T-helper 1 cell treated with Interleukin-12 subunit alpha and Interleukin-12 subunit beta and Interleukin-4 antibody, amounts not matched to agents 30 ng/mL and 1 ng/mL, for 36 hours (primary cell): Measurements from ENCODE around the gene ZER1. TPM values are rescaled to one million over a fixed set of nuclear protein-coding genes. Genes with fewer than 3 reads are reported as not detected.

ENCODE experiments used
- intact Hi-C: fragments of 100-400 bp; cut with micrococcal nuclease; formaldehyde crosslinking; loops from one replicate; pipeline ENCODE4 v1.15.1; 2024
- total RNA-seq: library from RNA; stranded (reverse); gene quantifications from 2 replicates; pipeline ENCODE4 v1.2.3, GENCODE V29; 2022

The ZER1 gene
- total RNA-seq, 1 donor from 2014 or later, result 23.7 TPM

DNA sequence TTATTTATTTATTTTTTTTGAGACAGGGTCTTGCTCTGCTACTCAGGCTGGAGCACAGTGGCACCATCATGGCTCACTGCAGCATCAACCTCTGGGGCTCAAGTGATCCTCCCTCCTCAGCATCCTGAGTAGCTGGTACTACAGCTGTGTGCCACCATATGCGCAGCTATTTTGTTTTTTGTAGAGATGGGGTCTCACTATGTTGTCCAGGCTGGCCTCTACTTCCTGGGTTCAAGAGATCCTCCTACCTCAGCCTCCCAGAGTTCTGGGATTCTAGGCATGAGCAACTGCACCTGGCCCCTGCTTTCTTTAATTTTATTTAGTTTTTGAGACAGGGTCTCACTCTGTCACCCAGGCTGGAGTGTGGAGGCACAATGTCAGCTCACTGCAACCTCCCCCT, 28.3 kb downstream of the ZER1 start:
- intact Hi-C loops, result no loop called here

DNA sequence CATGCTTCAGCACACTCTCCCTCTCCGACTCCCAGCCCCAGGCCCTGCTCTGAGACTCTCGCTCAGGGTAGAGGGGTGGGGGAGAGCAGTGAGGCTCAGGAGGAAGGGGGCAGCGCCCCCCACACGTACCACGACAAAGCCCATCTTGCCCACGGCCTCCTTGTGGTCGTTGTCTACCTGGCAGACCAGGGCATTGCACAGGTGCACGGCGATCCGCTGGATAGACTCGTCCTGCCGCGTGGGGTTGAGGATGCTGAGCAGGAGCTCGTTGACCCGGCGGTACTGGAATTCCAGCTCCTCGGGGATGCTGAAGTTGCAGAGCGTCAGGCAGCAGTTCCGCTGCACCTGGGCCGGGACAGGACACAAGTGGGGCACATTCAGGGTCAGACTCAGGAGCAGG, 29.3 kb downstream of the ZER1 start:
- intact Hi-C loops, result no loop called here

DNA sequence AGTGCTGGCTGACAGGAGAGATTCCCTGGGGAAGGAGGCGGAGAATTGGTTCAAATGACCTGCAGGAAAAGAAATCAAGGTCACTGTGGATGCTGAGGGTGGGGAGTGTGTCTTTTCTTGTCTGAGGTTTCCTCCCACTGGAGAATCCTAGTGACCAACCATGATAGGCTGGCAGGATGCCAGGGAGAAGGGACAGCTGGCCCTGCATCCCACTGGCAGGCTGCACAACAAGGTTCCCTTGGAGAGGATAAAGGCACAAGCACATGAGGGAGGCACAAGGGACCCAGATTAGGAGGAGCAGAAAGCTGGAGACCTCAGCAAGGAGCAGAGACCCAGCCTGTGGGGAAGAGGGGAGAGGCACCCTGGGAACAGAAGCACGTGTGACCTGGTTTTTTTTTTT, 36.4 kb downstream of the ZER1 start:
- intact Hi-C loops, result no loop called here

DNA sequence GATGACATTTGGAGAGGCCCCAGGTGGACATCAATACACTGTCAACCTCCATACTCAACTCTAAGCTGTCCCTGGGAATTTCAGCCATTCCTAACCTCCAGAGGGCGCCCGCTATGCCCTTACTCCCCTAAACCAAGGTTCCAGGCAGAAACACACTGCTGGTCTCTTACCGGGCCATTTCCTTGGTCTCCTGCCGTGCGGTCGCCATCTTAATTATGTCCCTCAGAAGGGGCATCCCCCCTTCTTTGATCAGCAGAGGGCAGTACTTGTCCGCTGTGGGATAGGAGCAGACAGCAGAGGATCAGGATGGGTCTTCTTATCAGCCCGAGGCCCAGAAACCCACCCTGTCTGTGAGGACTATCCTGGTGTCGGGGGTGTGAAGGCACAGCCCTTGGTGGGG, 38.5 kb downstream of the ZER1 start:
- intact Hi-C loops, result loop anchor here (2.0 kb wide), 1 partner anchor 38 kb away; the partner anchor contains the start of gene ZER1

DNA sequence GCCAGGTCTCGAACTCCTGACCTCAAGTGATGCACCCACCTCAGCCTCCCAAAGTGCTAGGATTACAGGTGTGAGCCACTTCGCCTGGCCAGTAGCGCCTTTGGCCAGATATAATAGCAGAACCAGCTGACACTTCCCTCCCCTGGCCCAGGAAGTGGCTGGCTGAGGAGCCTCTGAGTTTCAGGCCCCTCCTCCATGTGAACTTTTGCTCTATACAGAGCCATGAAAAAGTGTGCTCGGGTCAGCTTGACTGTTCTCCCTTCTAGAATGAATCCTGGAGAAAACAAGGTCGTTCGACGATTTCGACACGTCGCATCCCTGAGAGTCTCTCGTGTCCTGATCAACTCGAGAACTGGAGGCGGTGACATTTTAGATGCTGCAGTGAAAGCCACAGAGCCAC, 39.2 kb downstream of the ZER1 start:
- intact Hi-C loops, result loop anchor here (2.0 kb wide), 1 partner anchor 38 kb away; the partner anchor contains the start of gene ZER1

DNA sequence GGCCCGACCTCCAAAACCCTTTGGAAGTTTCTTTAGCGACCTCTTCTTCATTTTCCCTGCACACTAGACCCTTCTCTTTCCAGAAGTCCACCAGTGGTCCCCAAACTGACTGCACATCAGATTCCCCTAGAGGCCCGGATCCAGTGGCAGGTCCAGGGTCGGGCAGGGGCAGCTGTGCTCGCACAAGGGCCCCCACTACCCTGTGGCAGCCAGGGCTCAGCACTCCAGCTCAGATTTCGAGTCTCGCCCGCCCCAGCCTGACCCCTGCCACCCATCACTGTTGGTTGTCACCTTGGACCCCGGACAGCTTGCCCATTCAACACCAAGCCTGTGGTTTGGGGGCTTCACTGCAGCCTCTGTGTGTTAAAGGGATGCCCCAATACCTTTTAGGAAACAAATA, 40.0 kb downstream of the ZER1 start:
- intact Hi-C loops, result loop anchor here (2.0 kb wide), 1 partner anchor 39 kb away; the partner anchor contains the start of gene ZER1

DNA sequence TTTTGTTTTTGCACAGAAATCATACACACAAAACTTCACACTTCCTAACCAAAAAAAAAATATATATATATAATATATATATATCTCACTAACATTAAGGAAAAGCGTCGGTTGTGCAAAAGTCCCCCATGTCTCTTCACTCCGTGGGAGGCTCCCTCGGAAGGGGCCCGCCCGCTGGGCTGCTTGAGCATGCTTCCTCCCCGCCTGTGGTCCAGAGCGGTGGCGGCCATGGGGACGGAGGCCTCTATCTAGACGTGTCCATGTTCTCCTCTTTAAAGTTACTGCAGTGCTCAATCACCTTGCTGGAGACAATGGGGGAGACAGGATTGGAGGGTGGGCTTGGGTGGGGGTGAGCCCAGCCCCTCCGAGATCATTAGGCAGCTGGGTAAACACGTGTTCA, 40.6 kb downstream of the ZER1 start:
- intact Hi-C loops, result no loop called here

DNA sequence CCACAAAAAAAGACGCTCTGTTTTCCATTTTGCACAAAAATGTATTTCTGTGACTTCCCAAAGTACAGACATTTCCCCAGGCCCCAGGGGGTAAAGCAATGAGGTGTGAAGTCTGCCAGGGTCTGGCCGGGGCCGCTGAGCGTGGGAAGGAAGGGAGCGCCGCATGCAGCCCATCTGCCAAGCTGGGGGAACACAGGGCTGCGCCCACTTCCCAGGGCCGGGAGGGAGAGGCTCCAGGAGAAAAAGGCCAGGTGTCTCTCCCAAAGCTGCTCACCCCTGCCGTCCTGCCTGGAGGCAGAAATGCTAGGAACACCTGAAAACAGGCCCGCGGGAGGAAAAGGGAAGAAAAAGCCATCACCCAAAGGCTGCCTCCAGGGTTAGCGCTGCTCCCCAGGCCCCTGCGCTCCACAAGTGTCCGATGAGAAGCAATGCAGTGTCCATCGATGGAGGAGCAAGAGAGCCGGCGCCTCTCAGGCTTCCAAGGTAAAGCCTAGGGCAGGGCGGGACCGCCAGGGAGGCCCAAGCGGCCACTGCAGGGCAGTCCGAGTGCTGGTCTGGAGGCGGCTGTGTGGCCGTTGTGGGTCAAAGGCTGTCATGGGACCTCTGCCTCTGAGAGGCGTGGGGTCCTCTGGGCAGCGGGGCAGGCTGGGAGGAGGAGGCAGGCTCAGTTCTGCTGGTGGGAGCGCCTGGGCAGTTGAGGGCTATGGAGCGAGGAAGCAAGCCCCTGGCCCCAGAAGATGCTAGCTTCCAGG, 41.8 kb downstream of the ZER1 start:
- intact Hi-C loops, result no loop called here

DNA sequence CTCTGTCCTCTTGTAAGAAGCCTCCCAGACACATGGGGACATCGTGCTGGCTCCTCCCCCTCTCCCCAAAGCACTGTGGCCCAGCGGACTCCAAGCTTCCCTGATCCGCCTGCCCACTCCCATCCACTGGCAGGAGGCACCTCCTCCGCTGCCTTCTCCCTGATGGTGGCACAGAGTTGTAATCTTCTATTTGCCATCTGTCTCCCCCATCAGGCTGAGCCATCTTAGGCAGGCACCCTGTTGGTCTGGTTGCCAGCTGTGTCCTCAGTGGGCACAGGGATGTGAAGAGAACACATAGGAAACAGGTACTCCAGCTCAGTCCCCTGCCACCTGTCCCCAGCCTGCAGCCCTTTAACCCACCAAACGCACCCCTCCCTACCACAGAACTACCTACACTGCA, 42.4 kb downstream of the ZER1 start:
- intact Hi-C loops, result no loop called here

DNA sequence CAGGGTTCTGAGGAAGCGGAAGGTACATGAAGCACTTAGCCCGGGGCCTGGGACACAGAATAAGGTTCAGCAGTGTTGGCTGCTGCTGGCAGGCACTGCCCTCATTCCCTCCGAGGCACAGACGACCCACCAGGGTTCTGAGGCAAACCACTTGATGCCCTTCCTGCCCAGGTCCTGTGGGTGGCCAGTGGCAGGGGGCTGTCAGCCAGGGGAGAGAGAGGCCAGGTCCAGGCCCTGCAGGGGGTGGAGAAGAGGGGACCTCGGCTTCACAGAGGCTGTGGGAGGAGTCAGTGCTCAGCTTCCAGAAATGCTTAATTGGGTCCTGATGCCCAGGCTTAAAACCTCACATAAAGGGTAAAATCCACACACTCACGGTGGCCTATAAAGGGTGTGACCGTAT, 43.4 kb downstream of the ZER1 start:
- intact Hi-C loops, result no loop called here

DNA sequence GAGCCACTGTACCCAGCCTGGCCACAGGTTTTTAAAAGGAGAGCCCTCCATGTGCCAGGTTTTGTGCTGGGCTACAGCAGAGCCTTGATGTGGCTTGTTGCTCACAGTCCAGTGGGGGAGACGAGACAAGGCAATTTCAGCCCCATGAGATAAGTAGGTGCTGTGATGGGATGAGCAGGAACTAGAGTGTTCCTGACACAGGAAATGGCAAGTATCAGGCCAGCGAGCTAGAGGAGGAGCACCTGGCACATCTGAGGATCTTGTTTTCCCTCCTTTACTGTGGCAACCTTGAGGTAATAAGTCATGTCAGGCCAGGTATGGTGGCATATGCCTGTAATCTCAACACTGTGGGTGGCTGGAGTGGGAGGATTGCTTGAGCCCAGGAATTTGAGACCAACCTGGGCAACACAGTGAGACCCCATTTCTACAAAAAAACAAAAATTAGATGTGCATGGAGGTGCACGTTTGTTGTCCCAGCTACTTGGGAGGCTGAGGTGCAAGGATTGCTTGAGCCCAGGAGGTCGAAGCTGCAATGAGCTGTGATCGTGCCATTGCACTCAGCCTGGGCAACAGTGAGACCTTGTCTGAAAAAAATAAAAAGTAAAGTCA, 44.0 kb downstream of the ZER1 start:
- intact Hi-C loops, result no loop called here

DNA sequence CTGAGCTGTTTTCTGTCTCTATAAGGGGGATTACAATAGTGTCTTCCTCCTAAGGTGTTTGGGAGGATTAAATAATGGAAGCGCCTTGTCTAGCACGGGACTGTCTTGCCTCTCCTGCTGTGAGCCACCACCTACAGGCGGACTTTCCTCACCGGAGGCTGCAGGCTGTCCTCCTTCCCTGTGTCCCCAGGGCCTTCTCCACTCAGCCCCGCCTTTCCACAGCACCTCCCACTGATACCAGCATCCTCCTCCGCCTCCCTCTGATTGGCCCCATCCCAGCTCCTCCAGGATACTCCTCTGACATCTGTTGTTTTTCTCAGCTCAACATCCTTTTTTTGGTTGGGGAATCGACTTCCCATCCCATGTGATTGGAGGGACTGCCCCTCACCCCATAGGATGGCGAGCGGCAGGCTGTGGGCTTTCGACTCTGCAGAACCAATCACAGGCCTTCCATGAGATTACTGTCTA, 46.9 kb downstream of the ZER1 start:
- intact Hi-C loops, result loop anchor here (1.0 to 2.0 kb wide), 17 partner anchors 22 to 596 kb away; partner anchors contain the start of genes DOLK, DYNC2I2, ENDOG and GOLGA2

DNA sequence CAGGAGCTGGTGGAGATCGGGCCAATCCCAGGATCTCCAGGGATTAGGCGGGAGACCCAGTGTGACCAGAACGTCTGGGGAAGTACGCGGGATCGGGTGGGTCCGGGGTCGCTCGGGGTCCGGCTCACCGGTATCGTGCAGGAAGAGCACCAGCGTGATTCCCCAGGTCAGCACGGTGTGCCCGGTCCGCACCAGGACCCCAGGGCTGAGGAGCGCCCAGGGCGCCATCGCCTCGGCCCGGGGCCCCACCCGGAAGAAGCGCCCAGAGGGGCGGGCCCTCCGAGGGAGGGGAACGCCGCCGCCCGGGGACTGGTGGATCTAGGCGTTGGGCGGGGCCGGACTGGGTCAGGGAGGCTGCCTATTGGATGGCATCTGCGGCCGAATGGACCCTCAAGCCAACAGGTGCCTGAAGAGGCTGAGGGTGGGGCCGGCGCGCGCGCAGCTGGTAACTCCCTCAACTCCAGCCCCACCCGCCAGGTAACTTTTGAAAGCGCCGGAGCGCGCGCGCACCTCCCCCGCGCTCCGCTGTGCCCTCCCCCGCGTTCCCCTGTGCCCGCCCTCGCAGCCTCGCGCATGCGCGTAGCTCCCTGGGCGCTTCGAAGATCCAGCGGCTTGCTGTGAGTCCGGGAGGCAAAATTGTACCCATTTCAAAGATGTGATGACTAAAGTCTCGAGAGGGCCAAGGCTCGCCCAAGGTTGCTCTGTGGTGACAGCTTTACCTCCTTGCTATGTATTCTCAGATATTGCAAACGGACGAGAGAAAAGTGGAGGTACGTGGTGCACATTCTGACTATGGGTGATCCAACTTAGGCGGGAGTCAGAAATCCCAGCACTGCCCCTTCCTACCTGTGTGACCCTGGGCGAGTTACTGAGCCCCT, 47.6 kb downstream of the ZER1 start, which contains the start of gene ZDHHC12:
Gene ZDHHC12, minus strand, starts transcription at position 262 of the 878 bp plus-strand sequence. Its CDS starts 34 bp downstream, at position 228.
- intact Hi-C loops, result loop anchor here (1.0 to 2.0 kb wide), 17 partner anchors 21 to 596 kb away; partner anchors contain the start of genes DOLK, DYNC2I2, ENDOG and GOLGA2

DNA sequence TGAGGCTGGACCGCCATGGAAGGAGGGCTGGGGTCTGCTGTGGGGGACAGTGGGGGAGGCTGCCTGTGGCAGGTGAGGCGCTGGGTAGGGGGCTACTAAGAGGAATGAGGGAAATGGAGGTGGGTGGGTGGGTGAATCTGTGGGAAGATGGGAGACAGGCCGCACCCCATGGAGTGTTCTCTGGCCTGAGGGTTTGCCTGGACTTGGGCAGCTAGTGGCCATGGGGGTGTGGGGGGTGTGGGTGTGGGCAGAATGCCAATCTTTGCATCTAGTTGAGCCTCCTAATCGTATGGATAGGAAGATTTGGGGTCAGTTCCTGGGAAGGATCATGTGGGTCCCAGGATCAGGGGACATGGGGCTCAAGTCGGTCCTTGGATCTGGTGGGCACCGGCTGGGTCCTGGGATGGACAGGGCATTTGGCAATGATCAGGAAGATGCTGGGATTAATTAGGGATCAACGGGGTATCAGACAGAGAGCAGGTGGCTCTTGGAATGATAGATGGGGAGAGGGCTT, 48.3 kb downstream of the ZER1 start:
- intact Hi-C loops, result no loop called here

DNA sequence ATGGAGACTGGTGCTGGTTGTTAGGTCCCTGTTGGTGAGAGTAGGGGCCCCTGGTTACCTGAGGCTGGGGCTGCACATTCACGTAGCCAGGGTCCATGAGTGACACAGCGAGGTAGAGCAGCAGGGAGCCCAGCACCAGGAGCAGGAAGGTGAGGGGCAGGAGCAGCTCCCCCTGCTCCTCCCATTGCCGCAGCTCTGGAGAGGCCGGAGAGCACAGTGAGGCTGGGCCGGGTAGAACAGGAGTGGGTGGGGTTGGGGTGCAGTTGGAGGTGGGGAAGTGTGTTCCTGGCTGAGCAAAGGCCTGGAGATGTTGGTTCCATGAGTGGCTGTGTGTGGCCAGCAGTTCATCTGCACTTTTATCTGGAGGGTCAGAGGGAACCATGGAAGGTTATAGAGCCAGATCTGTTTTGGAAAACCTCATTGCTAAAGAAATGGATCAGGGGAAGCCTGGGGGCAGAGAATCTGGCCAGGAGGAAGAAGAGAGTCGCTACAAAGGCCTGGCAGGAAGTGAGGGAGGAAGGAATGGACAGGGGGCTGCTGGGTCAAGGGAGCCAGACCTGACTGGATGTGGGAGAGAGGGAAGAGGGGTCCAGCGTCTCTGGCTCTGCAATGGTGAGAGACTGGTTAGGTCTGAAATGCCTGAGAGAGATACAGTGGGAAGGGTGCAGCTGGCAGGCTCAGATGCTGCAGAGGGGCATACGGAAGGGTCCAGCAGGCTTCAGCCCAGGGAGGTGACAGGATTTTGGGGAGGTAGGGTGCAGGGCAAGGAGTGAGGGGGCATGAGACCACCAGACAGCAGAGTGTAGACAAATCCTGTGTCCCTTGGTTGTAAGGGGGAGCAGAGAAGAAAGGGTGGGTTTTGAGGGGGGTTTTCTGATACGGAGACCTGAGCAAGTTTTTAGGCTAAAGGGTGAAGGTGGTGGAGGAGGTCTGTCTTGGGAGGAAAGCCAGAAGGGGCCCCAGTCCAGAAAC, 49.1 kb downstream of the ZER1 start:
- intact Hi-C loops, result no loop called here

DNA sequence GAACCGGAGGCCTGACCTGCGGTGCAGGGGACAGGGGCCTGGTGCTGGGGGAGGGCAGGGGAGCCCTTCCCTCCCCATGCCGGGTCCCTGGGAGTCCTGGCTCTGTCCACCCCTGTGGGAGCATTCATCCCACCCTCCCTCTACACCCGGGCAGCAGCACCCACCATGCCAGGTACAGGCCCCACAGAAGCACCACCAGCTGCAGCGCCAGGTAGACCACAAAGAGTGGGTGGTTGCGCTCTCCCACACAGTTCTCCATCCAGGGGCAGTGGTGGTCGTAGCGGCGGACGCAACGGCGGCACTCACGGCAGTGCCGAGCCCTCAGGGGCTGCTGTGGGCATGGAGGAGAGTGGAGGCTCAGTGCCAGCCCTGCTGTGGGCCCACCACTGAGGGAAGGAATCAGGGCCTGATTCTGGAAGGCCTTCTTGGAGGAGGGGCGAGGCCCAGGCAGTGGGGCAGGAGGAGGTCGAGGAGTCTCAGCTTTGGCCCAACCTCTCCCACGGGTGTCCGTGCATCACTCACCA, 50.2 kb downstream of the ZER1 start:
- intact Hi-C loops, result no loop called here

DNA sequence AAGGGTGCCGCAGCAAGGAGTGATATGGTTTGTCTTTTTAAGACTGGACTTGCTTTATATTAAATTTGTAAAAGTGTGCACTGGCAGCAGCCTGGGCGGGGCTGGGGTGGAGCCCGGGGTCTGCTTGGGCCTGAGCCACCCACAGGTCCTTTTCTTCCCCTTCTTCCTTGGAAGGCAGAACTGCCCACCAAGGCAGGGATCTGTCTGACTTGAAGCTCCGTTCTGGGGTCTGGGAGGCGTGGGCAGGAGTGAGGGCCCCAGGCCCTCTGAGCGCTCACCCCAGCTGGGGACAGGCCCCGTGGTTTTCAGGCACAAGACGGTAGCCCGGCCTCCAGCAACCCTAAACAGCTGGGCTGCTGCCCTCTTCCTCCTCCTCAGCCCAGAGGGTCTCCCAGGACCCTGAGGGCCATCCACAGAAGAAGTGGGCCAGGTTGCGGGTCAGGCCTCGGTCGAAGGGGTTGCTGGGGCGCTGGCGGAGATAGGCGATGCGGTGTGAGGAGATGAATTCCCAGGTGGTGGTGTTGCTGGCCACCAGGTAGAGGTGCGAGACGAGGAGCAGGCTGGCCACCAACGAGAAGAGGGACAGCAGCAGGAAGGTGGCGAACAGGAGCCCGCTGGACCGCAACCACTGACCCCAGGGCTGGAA, 50.8 kb downstream of the ZER1 start:
- intact Hi-C loops, result no loop called here

DNA sequence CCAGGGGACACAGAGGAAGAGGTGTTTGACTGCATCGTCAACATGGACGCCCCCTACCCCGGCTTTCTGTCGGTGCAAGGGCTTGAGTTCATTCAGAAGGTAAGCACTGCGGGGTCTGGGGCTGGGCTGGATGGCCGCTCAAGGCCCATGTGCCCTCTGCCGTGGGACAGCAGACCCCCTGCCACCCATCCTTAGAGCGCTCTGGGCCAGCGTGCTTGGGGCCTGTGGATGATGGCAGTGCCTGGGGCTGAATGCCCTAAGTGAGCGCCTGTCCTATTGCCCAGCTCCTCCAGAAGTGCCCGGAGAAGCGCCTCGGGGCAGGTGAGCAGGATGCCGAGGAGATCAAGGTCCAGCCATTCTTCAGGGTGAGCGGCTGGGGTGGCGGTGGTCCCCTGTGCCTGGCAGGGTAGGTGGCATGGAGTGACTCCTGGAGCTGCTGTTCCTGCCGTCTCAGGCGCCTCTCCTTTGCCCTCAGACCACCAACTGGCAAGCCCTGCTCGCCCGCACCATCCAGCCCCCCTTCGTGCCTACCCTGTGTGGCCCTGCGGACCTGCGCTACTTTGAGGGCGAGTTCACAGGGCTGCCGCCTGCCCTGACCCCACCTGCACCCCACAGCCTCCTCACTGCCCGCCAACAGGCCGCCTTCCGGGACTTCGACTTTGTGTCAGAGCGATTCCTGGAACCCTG, 51.7 kb downstream of the ZER1 start:
- intact Hi-C loops, result no loop called here

DNA sequence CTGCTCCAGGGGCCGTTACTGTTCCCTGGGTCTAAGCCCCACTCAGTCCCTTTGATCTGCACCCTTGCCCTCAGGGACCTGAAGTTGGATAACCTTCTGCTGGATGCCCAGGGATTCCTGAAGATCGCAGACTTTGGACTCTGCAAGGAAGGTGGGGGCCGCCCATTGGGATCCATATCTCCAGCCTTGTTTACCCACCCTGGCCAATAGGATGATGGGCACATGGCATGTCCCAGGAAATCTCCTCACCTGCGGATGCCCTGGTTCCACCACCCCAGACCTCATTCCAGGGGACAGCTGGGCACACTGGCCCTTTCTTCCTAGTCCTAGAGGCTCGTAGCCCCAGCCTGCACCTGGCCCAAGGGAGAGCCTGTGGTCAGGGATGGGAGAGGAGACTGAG, 53.3 kb downstream of the ZER1 start:
- intact Hi-C loops, result no loop called here
